Ovary (tissue), 3 donors: Measurements from ENCODE around the gene INMT.

Experiments used
- CTCF ChIP-seq, 3 donors: fragments of 450-650 bp in 2 of 3; fragments of 200-600 bp in 1 of 3; IDR thresholded peaks; one replicate each; pipeline versions ENCODE4 v1.5.1 to v1.8.0; 2016 to 2022; ENCODE audit warnings: antibody characterized with exemption in 3 of 3, mild to moderate bottlenecking in 1 of 3
- POLR2A ChIP-seq: fragments of 450-650 bp; IDR thresholded peaks from one replicate; pipeline ENCODE4 v1.6.1; 2017; ENCODE audit warnings: antibody characterized with exemption, mild to moderate bottlenecking, moderate library complexity
- donor health status: DM: no; HTN: no; CAD: no.

- TF ChIP-seq CTCF (IDR thresholded peaks at IDR 0.05) (no peak), POLR2A (no peak)
Measured at GRCh38 chr7:30741289-30741688, 10.6 kb upstream of the INMT start.
